OCI-LY7 (cell line): ENCODE data around the gene C10orf95. TPM values are rescaled to one million over a fixed set of nuclear protein-coding genes. Genes with fewer than 3 reads are reported as not detected.

Source experiments
- BruUV-seq: library from RNA; stranded (reverse); fragments of 400-500 nt; replicated peaks from 2 replicates; lab custom pipeline; 2021; lab: Mats Ljungman, UMichigan
- CTCF ChIA-PET: fragments of 300-600 bp; sonication (Branson Sonifier 250); formaldehyde crosslinking; loops from one replicate; lab custom pipeline; 2022; ENCODE audit warnings: antibody characterized with exemption; ENCODE audit not compliant: unreplicated experiment; lab: Charles Lee
- POLR2A ChIA-PET: fragments of 300-600 bp; sonication (Branson Sonifier 250); formaldehyde crosslinking; loops from one replicate; lab custom pipeline; 2022; ENCODE audit warnings: antibody characterized with exemption; lab: Charles Lee
- DNase-seq: peaks from one replicate; pipeline ENCODE4 v3.0.0-alpha.2; 2015; ENCODE audit warnings: low spot score
- H2AFZ ChIP-seq: fragments of 200-600 bp; sonication (generic), shearing (Covaris generic); 2 replicates; pipeline ENCODE4 v1.6.1; 2014; ENCODE audit warnings: mild to moderate bottlenecking, antibody characterized with exemption, low read length, moderate library complexity
- H3K27ac ChIP-seq: fragments of 200-600 bp; sonication (generic); 2 replicates; pipeline ENCODE4 v1.5.1; 2014; ENCODE audit warnings: mixed run types, low read depth, mild to moderate bottlenecking, moderate library complexity, low read length, inconsistent platforms; ENCODE audit not compliant: poor library complexity, severe bottlenecking
- H3K36me3 ChIP-seq: fragments of 200-600 bp; sonication (generic); 2 replicates; pipeline ENCODE4 v1.6.1; 2014; ENCODE audit warnings: mild to moderate bottlenecking, antibody characterized with exemption, low read length, moderate library complexity, mixed read lengths; ENCODE audit not compliant: insufficient read depth
- H3K4me1 ChIP-seq: fragments of 200-600 bp; sonication (generic); 2 replicates; pipeline ENCODE4 v1.5.1; 2014; ENCODE audit warnings: mild to moderate bottlenecking, low read length; ENCODE audit not compliant: insufficient read depth, poor library complexity, severe bottlenecking
- H3K4me2 ChIP-seq: fragments of 200-600 bp; sonication (generic); 2 replicates; pipeline ENCODE4 v1.6.1; 2014; ENCODE audit warnings: mild to moderate bottlenecking, low read length
- H3K4me3 ChIP-seq: fragments of 200-600 bp; sonication (generic); 2 replicates; pipeline ENCODE4 v1.5.1; 2014; ENCODE audit warnings: mild to moderate bottlenecking, low read depth, low read length; ENCODE audit not compliant: poor library complexity, severe bottlenecking
- H3K79me2 ChIP-seq: fragments of 200-600 bp; sonication (generic); 2 replicates; pipeline ENCODE4 v1.6.1; 2016; ENCODE audit warnings: low read depth, mild to moderate bottlenecking, low read length, moderate library complexity, mixed read lengths; ENCODE audit not compliant: insufficient read depth
- H3K9me2 ChIP-seq: fragments of 200-600 bp; sonication (generic); 2 replicates; pipeline ENCODE4 v1.6.1; 2016; ENCODE audit warnings: mild to moderate bottlenecking, low read length, mixed read lengths; ENCODE audit not compliant: insufficient read depth
- H3K9me3 ChIP-seq: fragments of 200-600 bp; sonication (generic); 2 replicates; pipeline ENCODE4 v1.6.1; 2014; ENCODE audit warnings: mild to moderate bottlenecking, mixed run types, low read length, mixed read lengths
- H4K20me1 ChIP-seq: fragments of 200-600 bp; sonication (generic); 2 replicates; pipeline ENCODE4 v1.6.1; 2014; ENCODE audit warnings: mild to moderate bottlenecking, antibody characterized with exemption, low read length, moderate library complexity, mixed read lengths; ENCODE audit not compliant: insufficient read depth
- CTCF ChIP-seq: fragments of 200-600 bp; sonication (generic); conservative IDR thresholded peaks from 2 replicates; pipeline ENCODE4 v1.5.1; 2014; ENCODE audit warnings: mild to moderate bottlenecking, antibody characterized with exemption, low read length, moderate library complexity, mixed read lengths
- EZH2phosphoT487 ChIP-seq: fragments of 200-600 bp; sonication (generic); IDR thresholded peaks from 2 replicates; pipeline ENCODE4 v1.6.1; 2018; ENCODE audit warnings: low read depth, borderline replicate concordance, mild to moderate bottlenecking, mixed run types, antibody characterized with exemption, low read length, moderate library complexity, mixed read lengths
- intact Hi-C: fragments of 100-400 bp; cut with micrococcal nuclease; formaldehyde crosslinking; loops from one replicate; pipeline ENCODE4 v1.10.0; 2022; ENCODE audit not compliant: unreplicated experiment
- total RNA-seq, 2 experiments: library from RNA; depleted of rRNA in 1 of 2; stranded (reverse); fragments of >200 nt in 1 of 2; shearing (Covaris generic) in 1 of 2; gene quantifications; 2 replicates each; pipeline ENCODE4 v1.2.3, GENCODE V29; 2014 to 2022

Gene C10orf95
- total RNA-seq, 2 experiments from 2014 or later, result 0.67 to 3.3 TPM

- H3K36me3 ChIP-seq, result peaks cover 99% of the 10 kb centered on the region
- intact Hi-C loops, result no loop called here
- peaks cover 3% of the 10 kb centered on the region for H3K4me1 ChIP-seq
- TF ChIP-seq EZH2phosphoT487 (no peak), CTCF (no peak)
- POLR2A ChIA-PET, result no interaction called here
- CTCF ChIA-PET, result no interaction called here
- no peak for DNase-seq
- no TSS peak for BruUV-seq
- H3K27ac ChIP-seq, result no peak overlapping the region
- no peak overlapping the region for H3K4me2 ChIP-seq
- no peak overlapping the region for H3K4me3 ChIP-seq
- H2AFZ ChIP-seq, result no peak overlapping the region
- H3K79me2 ChIP-seq, result no peaks in the 10 kb centered on the region
- H4K20me1 ChIP-seq, result no peaks in the 10 kb centered on the region
- no peaks in the 10 kb centered on the region for H3K9me2 ChIP-seq
- no peaks in the 10 kb centered on the region for H3K9me3 ChIP-seq
Observed at GRCh38 chr10:102484021-102484420, 32.7 kb upstream of the C10orf95 start.

- Histone ChIP-seq H3K4me3 (no peak overlapping the region), H3K4me2 (no peak overlapping the region), H2AFZ (no peak overlapping the region), H3K9me3 (no peaks in the 10 kb centered on the region), H3K36me3 (peaks cover 92% of the 10 kb centered on the region), H3K27ac (no peak overlapping the region), H3K4me1 (peaks cover 3% of the 10 kb centered on the region), H3K79me2 (no peaks in the 10 kb centered on the region), H3K9me2 (no peaks in the 10 kb centered on the region), H4K20me1 (no peaks in the 10 kb centered on the region)
- POLR2A ChIA-PET, result no interaction called here
- intact Hi-C loops, result no loop called here
- TF ChIP-seq CTCF (no peak), EZH2phosphoT487 (no peak)
- DNase-seq, result no peak
- no TSS peak for BruUV-seq
- CTCF ChIA-PET, result interaction anchor here (0.6 kb wide), 1 partner anchor 24 kb away, joined by 4 read pairs; the partner anchor contains the start of gene SUFU
Observed at GRCh38 chr10:102480396-102480795, 29.1 kb upstream of the C10orf95 start.

- no peak overlapping the region for H3K4me3 ChIP-seq
- ChIA-PET POLR2A (no interaction called here), CTCF (no interaction called here)
- BruUV-seq, result no TSS peak
- peaks cover 3% of the 10 kb centered on the region for H3K4me1 ChIP-seq
- no peak overlapping the region for H3K4me2 ChIP-seq
- H2AFZ ChIP-seq, result no peak overlapping the region
- H3K79me2 ChIP-seq, result no peaks in the 10 kb centered on the region
- H4K20me1 ChIP-seq, result no peaks in the 10 kb centered on the region
- H3K9me3 ChIP-seq, result no peaks in the 10 kb centered on the region
- DNase-seq, result no peak
- H3K36me3 ChIP-seq, result peaks cover 88% of the 10 kb centered on the region
- no peak overlapping the region for H3K27ac ChIP-seq
- intact Hi-C loops, result loop anchor here (1.0 to 2.0 kb wide), 3 partner anchors 59 to 250 kb away; partner anchors contain the start of gene FBXL15
- TF ChIP-seq EZH2phosphoT487, result no peak
- no peak for TF ChIP-seq CTCF
- no peaks in the 10 kb centered on the region for H3K9me2 ChIP-seq
Observed at GRCh38 chr10:102479651-102480050, 28.3 kb upstream of the C10orf95 start.
